ENCODE data around the gene CALM3. TPM values are rescaled to one million over a fixed set of nuclear protein-coding genes. Genes with fewer than 3 reads are reported as not detected.
A peak's percentile ranks its signal among the peaks of the same experiment; 100 is the strongest.

CALM3 gene
- polyA plus RNA-seq, 3 donors = 165 to 240 (median 177) TPM

- H3K9me3 ChIP-seq (replicated peaks in 1 of 2; ENCODE audit: control insufficient read depth in 1 of 2, insufficient read depth in 1 of 2, low read length in 2 of 2) = no peaks in the 10 kb centered on the region
- peaks cover 0 to 5% (median 0%) of the 10 kb centered on the region in 7 donors for H3K9me3 Mint-ChIP-seq
- H3K4me3 Mint-ChIP-seq = peak overlapping the region in 1 of 2 donors; percentile 77
- H3K27me3 Mint-ChIP-seq (ENCODE audit: low read depth in 3 of 3) = peaks cover 28 to 45% (median 38%) of the 10 kb centered on the region in 3 donors
- peaks cover 7 to 10% of the 10 kb centered on the region in 2 donors for H3K36me3 Mint-ChIP-seq
- no peak for TF ChIP-seq CTCF (IDR thresholded peaks at IDR 0.05)
- no peak overlapping the region for H3K27ac Mint-ChIP-seq
- no peak for DNase-seq
- intact Hi-C loops (cut with micrococcal nuclease) = loop anchor here (5.0 to 10.0 kb wide), 2 partner anchors 99 to 116 kb away; partner anchors contain the start of gene PRKD2 (in 1 of the 2)
- WGBS (ENCODE audit: insufficient coverage) = 84% methylated on average over 6 of the region's 10 CpGs
- H3K27ac ChIP-seq (ENCODE audit: low read depth in 1 of 2, low read length in 2 of 2) = no peak overlapping the region
- H2AFZ ChIP-seq (ENCODE audit: insufficient read depth, low read depth, low read length, poor library complexity, severe bottlenecking) = no peak overlapping the region
- peaks cover 0 to 2% of the 10 kb centered on the region in 2 donors for H3K36me3 ChIP-seq (replicated peaks in 1 of 2; ENCODE audit: control insufficient read depth in 1 of 2, insufficient read depth in 2 of 2, low read length in 2 of 2)
- no peak overlapping the region for H3K4me3 ChIP-seq (replicated peaks in 1 of 3; ENCODE audit: low read depth in 2 of 3, low read length in 3 of 3)
- H3K27me3 ChIP-seq (ENCODE audit: control insufficient read depth in 2 of 2, insufficient read depth in 2 of 2, low read length in 2 of 2) = peaks cover 0 to 24% of the 10 kb centered on the region in 2 donors
- peaks cover 1% of the 10 kb centered on the region for H4K20me1 ChIP-seq (ENCODE audit: insufficient read depth, low read length)
- H3K4me2 ChIP-seq (replicated peaks; ENCODE audit: extremely low read depth, low read length, poor library complexity, severe bottlenecking) = no peak overlapping the region
- peaks cover 58% of the 10 kb centered on the region for H3K4me1 Mint-ChIP-seq
- no peak overlapping the region for H3K9ac ChIP-seq (ENCODE audit: insufficient read depth, low read length, poor library complexity, severe bottlenecking)
- H3K79me2 ChIP-seq (ENCODE audit: insufficient read depth, low read length) = no peaks in the 10 kb centered on the region
- peaks cover 61 to 63% of the 10 kb centered on the region in 2 donors for H3K4me1 ChIP-seq (ENCODE audit: control insufficient read depth in 1 of 2, insufficient read depth in 2 of 2, low read length in 2 of 2)
These were observed 14.8 kb downstream of the CALM3 start for GRCh38 chr19:46615966-46616365.

DNA sequence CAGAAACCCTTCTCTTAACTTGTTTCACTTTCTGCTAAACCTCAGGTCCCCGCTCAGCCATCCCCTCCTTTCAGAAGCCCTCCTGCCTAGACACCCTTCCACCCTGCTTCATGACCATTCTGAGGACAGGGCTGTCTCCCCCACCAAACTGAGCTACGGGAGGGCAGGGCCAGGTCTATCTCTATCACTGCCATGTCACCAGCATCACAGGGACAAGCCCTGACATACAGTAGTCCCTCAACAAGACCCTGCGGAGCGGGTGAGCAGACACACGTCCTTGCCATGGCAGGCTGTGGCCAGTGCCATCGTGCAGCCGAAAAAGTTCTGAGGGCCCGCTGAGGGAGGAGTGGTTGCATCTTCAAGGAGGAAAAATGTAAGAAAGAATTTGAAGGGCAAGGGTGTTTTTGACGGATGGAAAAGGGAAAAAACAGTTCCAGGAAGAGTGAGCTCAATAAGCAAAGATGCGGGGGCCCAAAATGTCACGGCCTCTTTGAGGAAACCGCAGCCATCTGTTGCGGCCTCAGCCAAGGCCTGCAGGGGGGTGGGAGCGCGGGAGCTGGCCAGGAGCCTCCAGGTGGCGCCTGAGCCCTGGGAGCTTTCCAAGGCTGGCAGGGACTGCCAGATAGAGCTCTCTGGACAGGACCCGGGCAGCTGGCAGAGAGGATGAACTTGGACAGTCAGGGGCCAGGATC lies 15.6 kb downstream of the CALM3 start:
- Histone ChIP-seq H3K79me2 (ENCODE audit: insufficient read depth, low read length) (no peaks in the 10 kb centered on the region), H3K9ac (ENCODE audit: insufficient read depth, low read length, poor library complexity, severe bottlenecking) (no peak overlapping the region), H4K20me1 (ENCODE audit: insufficient read depth, low read length) (no peaks in the 10 kb centered on the region), H3K27me3 (ENCODE audit: control insufficient read depth in 2 of 2, insufficient read depth in 2 of 2, low read length in 2 of 2) (peaks cover 0 to 21% of the 10 kb centered on the region in 2 donors), H3K4me3 (replicated peaks in 1 of 3; ENCODE audit: low read depth in 2 of 3, low read length in 3 of 3) (no peak overlapping the region), H3K27ac (ENCODE audit: low read depth in 1 of 2, low read length in 2 of 2) (no peak overlapping the region), H3K4me1 (ENCODE audit: control insufficient read depth in 1 of 2, insufficient read depth in 2 of 2, low read length in 2 of 2) (peaks cover 57 to 63% of the 10 kb centered on the region in 2 donors), H3K9me3 (replicated peaks in 1 of 2; ENCODE audit: control insufficient read depth in 1 of 2, insufficient read depth in 1 of 2, low read length in 2 of 2) (no peaks in the 10 kb centered on the region), H2AFZ (ENCODE audit: insufficient read depth, low read depth, low read length, poor library complexity, severe bottlenecking) (no peak overlapping the region), H3K36me3 (replicated peaks in 1 of 2; ENCODE audit: control insufficient read depth in 1 of 2, insufficient read depth in 2 of 2, low read length in 2 of 2) (peaks cover 0 to 4% of the 10 kb centered on the region in 2 donors), H3K4me2 (replicated peaks; ENCODE audit: extremely low read depth, low read length, poor library complexity, severe bottlenecking) (no peak overlapping the region)
- Mint-ChIP-seq H3K36me3 (peaks cover 14 to 17% of the 10 kb centered on the region in 2 donors), H3K4me3 (peak overlapping the region in 1 of 2 donors; percentile 80), H3K4me1 (peaks cover 58% of the 10 kb centered on the region), H3K27ac (peak overlapping the region in 6 of 7 donors; percentile 13 to 85 (median 48)), H3K27me3 (ENCODE audit: low read depth in 3 of 3) (peaks cover 28 to 42% (median 35%) of the 10 kb centered on the region in 3 donors), H3K9me3 (peaks cover 0 to 5% (median 0%) of the 10 kb centered on the region in 7 donors)
- TF ChIP-seq CTCF (IDR thresholded peaks at IDR 0.05) = peak; percentile 57
- WGBS (ENCODE audit: insufficient coverage) = 4% methylated on average over 15 of the region's 17 CpGs
- DNase-seq = peak in 2 of 3 donors; percentile 58 to 72
- intact Hi-C loops (cut with micrococcal nuclease) = loop anchor here (5.0 to 10.0 kb wide), 2 partner anchors 98 to 116 kb away; partner anchors contain the start of gene PRKD2 (in 1 of the 2)

Measured in CD14-positive monocyte (primary cell).